Ishikawa (cell line): ENCODE measurements around the gene TRIM9.

Experiments
- CEBPB ChIP-seq: IDR thresholded peaks from 2 replicates; pipeline ENCODE4 v1.6.1; 2012
- CREB1 ChIP-seq: IDR thresholded peaks from 2 replicates; pipeline ENCODE4 v1.6.1; 2012; ENCODE audit warnings: low read depth
- EGR1 ChIP-seq: IDR thresholded peaks from 2 replicates; pipeline ENCODE4 v1.6.1; 2012
- EP300 ChIP-seq: IDR thresholded peaks from 2 replicates; pipeline ENCODE4 v1.6.1; 2012; ENCODE audit warnings: borderline replicate concordance
- FOXM1 ChIP-seq: IDR thresholded peaks from 2 replicates; pipeline ENCODE4 v1.6.1; 2012; ENCODE audit warnings: low read depth, borderline replicate concordance
- MAX ChIP-seq: IDR thresholded peaks from 2 replicates; pipeline ENCODE4 v1.6.1; 2012
- NFIC ChIP-seq: IDR thresholded peaks from 2 replicates; pipeline ENCODE4 v1.6.1; 2012
- RAD21 ChIP-seq: IDR thresholded peaks from 2 replicates; pipeline ENCODE4 v1.6.1; 2012; ENCODE audit warnings: low read depth
- REST ChIP-seq: IDR thresholded peaks from 2 replicates; pipeline ENCODE4 v1.6.1; 2012; ENCODE audit warnings: low read depth, mild to moderate bottlenecking
- TAF1 ChIP-seq: IDR thresholded peaks from 2 replicates; pipeline ENCODE4 v1.6.1; 2012; ENCODE audit warnings: low read depth, mild to moderate bottlenecking
- TEAD4 ChIP-seq: IDR thresholded peaks from 2 replicates; pipeline ENCODE4 v1.6.1; 2012
- USF1 ChIP-seq: IDR thresholded peaks from 2 replicates; pipeline ENCODE4 v1.6.1; 2012
- YY1 ChIP-seq: IDR thresholded peaks from 2 replicates; pipeline ENCODE4 v1.6.1; 2012; ENCODE audit warnings: low read depth
- ZBTB7A ChIP-seq: IDR thresholded peaks from 2 replicates; pipeline ENCODE4 v1.6.1; 2012; ENCODE audit warnings: low read depth

GRCh38 chr14:50951032-50951431 lies 143.9 kb downstream of the TRIM9 start:
- TF ChIP-seq RAD21 = no peak
- TF ChIP-seq EP300 = no peak
- no peak for TF ChIP-seq TEAD4
- no peak for TF ChIP-seq TAF1
- no peak for TF ChIP-seq USF1
- TF ChIP-seq ZBTB7A = no peak
- no peak for TF ChIP-seq EGR1
- no peak for TF ChIP-seq MAX
- no peak for TF ChIP-seq CEBPB
- no peak for TF ChIP-seq YY1
- no peak for TF ChIP-seq REST
- no peak for TF ChIP-seq NFIC
- no peak for TF ChIP-seq FOXM1
- no peak for TF ChIP-seq CREB1
